K562 (cell line): ENCODE data around the gene RNASET2. TPM values are rescaled to one million over a fixed set of nuclear protein-coding genes. Genes with fewer than 3 reads are reported as not detected.

Experiments used
- ASH1L ChIP-seq: fragments of 450-650 bp; IDR thresholded peaks from 2 replicates; pipeline ENCODE4 v1.6.1; 2018; ENCODE audit warnings: borderline replicate concordance, mild to moderate bottlenecking, low read depth; ENCODE audit not compliant: partially characterized antibody
- CTBP1 ChIP-seq: fragments of 450-650 bp; IDR thresholded peaks from 2 replicates; pipeline ENCODE4 v1.6.1; 2016; ENCODE audit warnings: borderline replicate concordance
- DNMT1 ChIP-seq: fragments of 450-650 bp; IDR thresholded peaks from 2 replicates; pipeline ENCODE4 v1.6.1; 2016; ENCODE audit warnings: antibody characterized with exemption, mild to moderate bottlenecking
- DPF2 ChIP-seq: fragments of 450-650 bp; IDR thresholded peaks from 2 replicates; pipeline ENCODE4 v1.6.1; 2016
- ELF1 ChIP-seq: fragments of 200-800 bp; sonication (Bioruptor generic); IDR thresholded peaks from 2 replicates; pipeline ENCODE4 v1.6.1; 2016; ENCODE audit warnings: missing genetic modification characterization, missing compliant biosample characterization
- HEY1 ChIP-seq: fragments of 250-450 bp; sonication (Bioruptor Pico); IDR thresholded peaks from 2 replicates; pipeline ENCODE4 v1.5.0; 2020; ENCODE audit warnings: mild to moderate bottlenecking, moderate library complexity, borderline replicate concordance
- MAFF ChIP-seq: IDR thresholded peaks from 2 replicates; pipeline ENCODE4 v1.6.1; 2012; ENCODE audit warnings: low read length, improper control_type of control experiment
- MEF2A ChIP-seq: IDR thresholded peaks from 2 replicates; pipeline ENCODE4 v1.6.1; 2011; ENCODE audit warnings: low read depth, mild to moderate bottlenecking, low read length, moderate library complexity; ENCODE audit not compliant: control insufficient read depth
- MEF2D ChIP-seq: conservative IDR thresholded peaks from 2 replicates; pipeline ENCODE4 v1.6.1; 2016; ENCODE audit warnings: low read depth, missing genetic modification characterization, missing compliant biosample characterization
- SMARCC2 ChIP-seq: fragments of 450-650 bp; IDR thresholded peaks from 2 replicates; pipeline ENCODE4 v1.6.1; 2017; ENCODE audit warnings: antibody characterized with exemption, moderate library complexity, mild to moderate bottlenecking, low read depth
- SRSF9 ChIP-seq: fragments of 200-400 bp; formaldehyde crosslinking; IDR thresholded peaks from 2 replicates; pipeline ENCODE4 v1.6.1; 2017; ENCODE audit warnings: low read depth, low read length, borderline replicate concordance
- ZNF408 ChIP-seq: fragments of 250-450 bp; sonication (Bioruptor Pico); IDR thresholded peaks from 2 replicates; pipeline ENCODE4 v1.4.0; 2020; ENCODE audit warnings: low read depth, mild to moderate bottlenecking, moderate library complexity
- ZNF76 ChIP-seq: fragments of 250-450 bp; sonication (Bioruptor Pico); IDR thresholded peaks from 2 replicates; pipeline ENCODE4 v1.4.0; 2020; ENCODE audit warnings: mild to moderate bottlenecking, moderate library complexity, borderline replicate concordance
- ZNF764 ChIP-seq: fragments of 250-450 bp; sonication (Bioruptor Pico); IDR thresholded peaks from 2 replicates; pipeline ENCODE4 v1.4.0; 2020; ENCODE audit warnings: low read depth, mild to moderate bottlenecking, moderate library complexity
- polyA plus RNA-seq, 8 experiments: library from polyadenylated mRNA; depleted of rRNA in 4 of 8; stranded (reverse) in 5 of 8; unstranded in 3 of 8; fragments of >200 nt; fragmentation: Nextera tagmentation in 2 of 8; fragmentation: Illumina TruSeq in 1 of 8; extraction: Ambion mirVana in 2 of 8; extraction: Trizol in 1 of 8; gene quantifications; 2 replicates each; pipeline versions ENCODE4 v1.2.1 to v1.2.3, GENCODE V29; 2011 to 2014; ENCODE audit warnings: inconsistent platforms in 1 of 8, missing spikeins in 1 of 8
- total RNA-seq, 7 experiments: library from RNA; depleted of rRNA in 6 of 7; stranded (reverse); fragments of >200 nt in 6 of 7; fragmentation: Illumina TruSeq in 2 of 7; extraction: Trizol in 2 of 7; gene quantifications; 2 replicates each; pipeline versions ENCODE4 v1.2.1 to v1.2.3, GENCODE V29; 2011 to 2021; ENCODE audit warnings: low replicate concordance in 1 of 7
- TF ChIP-seq, protein P1 (sequence below): fragments of 450-650 bp; formaldehyde crosslinking; IDR thresholded peaks from 2 replicates; pipeline ENCODE4 v1.4.0; 2022; ENCODE audit warnings: missing genetic modification characterization
- TF ChIP-seq, protein P2 (sequence below), 2 experiments: fragments of 450-650 bp in 1 of 2; IDR thresholded peaks; 2 replicates each; pipeline ENCODE4 v1.6.1; 2011 to 2017; ENCODE audit warnings: low read depth in 2 of 2, antibody characterized with exemption in 1 of 2, borderline replicate concordance in 1 of 2, low read length in 1 of 2, mild to moderate bottlenecking in 1 of 2, mixed read lengths in 1 of 2; ENCODE audit not compliant: control insufficient read depth in 1 of 2
- TF ChIP-seq, protein P3 (sequence below): fragments of 250-450 bp; sonication (Bioruptor Pico); IDR thresholded peaks from 2 replicates; pipeline ENCODE4 v1.4.0; 2020; ENCODE audit warnings: mild to moderate bottlenecking, moderate library complexity

RNASET2 gene
- total and polyA plus RNA-seq, 9 of the 15 experiments (the other 6 are each of a cell fraction or from before 2014, with no cell fraction given), result 7.4 to 141 (median 91.3) TPM

DNA sequence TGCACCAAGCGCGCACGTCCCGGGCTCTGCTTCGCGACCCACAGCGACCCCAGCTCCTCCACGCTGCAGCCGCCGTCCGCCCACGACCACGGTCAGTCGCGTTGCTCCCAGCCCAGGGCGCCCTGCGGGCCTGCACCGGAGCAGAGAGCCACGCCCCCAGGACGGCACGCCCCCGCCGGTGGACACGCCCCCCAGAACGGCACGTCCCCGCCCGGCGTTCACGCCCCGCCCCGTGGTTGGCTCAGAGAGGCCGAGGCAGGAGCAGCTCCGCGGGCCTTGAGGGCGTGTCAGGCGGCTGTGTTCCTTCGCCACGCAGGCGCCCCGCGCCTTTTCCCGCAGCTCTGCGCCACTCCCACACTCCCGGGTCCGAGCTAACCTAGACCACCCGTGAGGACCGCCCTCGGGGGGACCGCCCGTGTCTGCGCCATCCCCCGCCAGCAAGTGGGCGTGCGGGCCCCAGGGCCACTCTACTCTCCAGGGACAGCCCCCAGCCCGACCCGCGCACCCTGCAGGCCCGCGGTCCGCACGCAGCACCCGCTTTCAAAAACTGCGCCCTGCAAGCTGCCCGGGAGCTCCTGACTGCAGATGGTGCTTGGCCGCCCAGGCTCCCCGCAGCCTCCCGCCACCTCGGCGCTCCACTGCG lies at the start of gene RNASET2 (continued):
- TF ChIP-seq ASH1L (no peak), CTBP1 (no peak; the same call in 1 of the 2 replicates), MEF2A (no peak), ZNF76 (CRISPR knock-in tag) (0 out of 2 replicates have a peak, but pooled peaks have one; percentile 64), SRSF9 (no peak), DPF2 (no peak), DNMT1 (no peak), HEY1 (CRISPR knock-in tag) (no peak), ZNF408 (CRISPR knock-in tag) (no peak), ELF1 (tag) (no peak), ZNF764 (CRISPR knock-in tag) (no peak), MAFF (no peak), MEF2D (tag) (no peak), SMARCC2 (no peak)
- TF ChIP-seq, protein P1, sequence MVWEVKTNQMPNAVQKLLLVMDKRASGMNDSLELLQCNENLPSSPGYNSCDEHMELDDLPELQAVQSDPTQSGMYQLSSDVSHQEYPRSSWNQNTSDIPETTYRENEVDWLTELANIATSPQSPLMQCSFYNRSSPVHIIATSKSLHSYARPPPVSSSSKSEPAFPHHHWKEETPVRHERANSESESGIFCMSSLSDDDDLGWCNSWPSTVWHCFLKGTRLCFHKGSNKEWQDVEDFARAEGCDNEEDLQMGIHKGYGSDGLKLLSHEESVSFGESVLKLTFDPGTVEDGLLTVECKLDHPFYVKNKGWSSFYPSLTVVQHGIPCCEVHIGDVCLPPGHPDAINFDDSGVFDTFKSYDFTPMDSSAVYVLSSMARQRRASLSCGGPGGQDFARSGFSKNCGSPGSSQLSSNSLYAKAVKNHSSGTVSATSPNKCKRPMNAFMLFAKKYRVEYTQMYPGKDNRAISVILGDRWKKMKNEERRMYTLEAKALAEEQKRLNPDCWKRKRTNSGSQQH (CRISPR knock-in tag), result no peak
- TF ChIP-seq, protein P2, sequence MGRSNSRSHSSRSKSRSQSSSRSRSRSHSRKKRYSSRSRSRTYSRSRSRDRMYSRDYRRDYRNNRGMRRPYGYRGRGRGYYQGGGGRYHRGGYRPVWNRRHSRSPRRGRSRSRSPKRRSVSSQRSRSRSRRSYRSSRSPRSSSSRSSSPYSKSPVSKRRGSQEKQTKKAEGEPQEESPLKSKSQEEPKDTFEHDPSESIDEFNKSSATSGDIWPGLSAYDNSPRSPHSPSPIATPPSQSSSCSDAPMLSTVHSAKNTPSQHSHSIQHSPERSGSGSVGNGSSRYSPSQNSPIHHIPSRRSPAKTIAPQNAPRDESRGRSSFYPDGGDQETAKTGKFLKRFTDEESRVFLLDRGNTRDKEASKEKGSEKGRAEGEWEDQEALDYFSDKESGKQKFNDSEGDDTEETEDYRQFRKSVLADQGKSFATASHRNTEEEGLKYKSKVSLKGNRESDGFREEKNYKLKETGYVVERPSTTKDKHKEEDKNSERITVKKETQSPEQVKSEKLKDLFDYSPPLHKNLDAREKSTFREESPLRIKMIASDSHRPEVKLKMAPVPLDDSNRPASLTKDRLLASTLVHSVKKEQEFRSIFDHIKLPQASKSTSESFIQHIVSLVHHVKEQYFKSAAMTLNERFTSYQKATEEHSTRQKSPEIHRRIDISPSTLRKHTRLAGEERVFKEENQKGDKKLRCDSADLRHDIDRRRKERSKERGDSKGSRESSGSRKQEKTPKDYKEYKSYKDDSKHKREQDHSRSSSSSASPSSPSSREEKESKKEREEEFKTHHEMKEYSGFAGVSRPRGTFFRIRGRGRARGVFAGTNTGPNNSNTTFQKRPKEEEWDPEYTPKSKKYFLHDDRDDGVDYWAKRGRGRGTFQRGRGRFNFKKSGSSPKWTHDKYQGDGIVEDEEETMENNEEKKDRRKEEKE (IDR thresholded peaks at IDR 0.05; ENCODE audit: borderline replicate concordance in 1 of 2, control insufficient read depth in 1 of 2, low read depth in 2 of 2, low read length in 1 of 2), result no peak
- TF ChIP-seq, protein P3, sequence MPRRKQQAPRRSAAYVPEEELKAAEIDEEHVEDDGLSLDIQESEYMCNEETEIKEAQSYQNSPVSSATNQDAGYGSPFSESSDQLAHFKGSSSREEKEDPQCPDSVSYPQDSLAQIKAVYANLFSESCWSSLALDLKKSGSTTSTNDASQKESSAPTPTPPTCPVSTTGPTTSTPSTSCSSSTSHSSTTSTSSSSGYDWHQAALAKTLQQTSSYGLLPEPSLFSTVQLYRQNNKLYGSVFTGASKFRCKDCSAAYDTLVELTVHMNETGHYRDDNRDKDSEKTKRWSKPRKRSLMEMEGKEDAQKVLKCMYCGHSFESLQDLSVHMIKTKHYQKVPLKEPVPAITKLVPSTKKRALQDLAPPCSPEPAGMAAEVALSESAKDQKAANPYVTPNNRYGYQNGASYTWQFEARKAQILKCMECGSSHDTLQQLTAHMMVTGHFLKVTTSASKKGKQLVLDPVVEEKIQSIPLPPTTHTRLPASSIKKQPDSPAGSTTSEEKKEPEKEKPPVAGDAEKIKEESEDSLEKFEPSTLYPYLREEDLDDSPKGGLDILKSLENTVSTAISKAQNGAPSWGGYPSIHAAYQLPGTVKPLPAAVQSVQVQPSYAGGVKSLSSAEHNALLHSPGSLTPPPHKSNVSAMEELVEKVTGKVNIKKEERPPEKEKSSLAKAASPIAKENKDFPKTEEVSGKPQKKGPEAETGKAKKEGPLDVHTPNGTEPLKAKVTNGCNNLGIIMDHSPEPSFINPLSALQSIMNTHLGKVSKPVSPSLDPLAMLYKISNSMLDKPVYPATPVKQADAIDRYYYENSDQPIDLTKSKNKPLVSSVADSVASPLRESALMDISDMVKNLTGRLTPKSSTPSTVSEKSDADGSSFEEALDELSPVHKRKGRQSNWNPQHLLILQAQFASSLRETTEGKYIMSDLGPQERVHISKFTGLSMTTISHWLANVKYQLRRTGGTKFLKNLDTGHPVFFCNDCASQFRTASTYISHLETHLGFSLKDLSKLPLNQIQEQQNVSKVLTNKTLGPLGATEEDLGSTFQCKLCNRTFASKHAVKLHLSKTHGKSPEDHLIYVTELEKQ, result no peak
